ENCODE data around the gene HCN4. TPM values are rescaled to one million over a fixed set of nuclear protein-coding genes. Genes with fewer than 3 reads are reported as not detected.

HCN4 gene
- total RNA-seq, 2 donors from 2014 or later = 0.78 to 2.0 TPM

- ATAC-seq = no peak
- TF ChIP-seq POLR2A (IDR thresholded peaks at IDR 0.05) = no peak
- TF ChIP-seq CTCF (IDR thresholded peaks at IDR 0.05) = no peak
- H3K27me3 ChIP-seq = no peaks in the 10 kb centered on the region
- H3K9me3 ChIP-seq = no peaks in the 10 kb centered on the region
- no peaks in the 10 kb centered on the region for H3K4me1 ChIP-seq
- DNase-seq = no peak
- no peak overlapping the region for H3K4me3 ChIP-seq
- intact Hi-C loops (cut with DNase I) = no loop called here
- WGBS, 2 donors = 68 to 74% methylated on average over 7 of the region's 7 CpGs
- no peaks in the 10 kb centered on the region for H3K36me3 ChIP-seq (replicated peaks in 1 of 2; ENCODE audit: insufficient read depth in 1 of 2, low read depth in 2 of 2)
- H3K27ac ChIP-seq = no peak overlapping the region
Observed at GRCh38 chr15:73345658-73346057, 23.1 kb downstream of the HCN4 start.

GRCh38 chr15:73344056-73344455 is 24.7 kb downstream of the HCN4 start:
- ATAC-seq (no peak), DNase-seq (no peak)
- no peak for TF ChIP-seq POLR2A (IDR thresholded peaks at IDR 0.05)
- TF ChIP-seq CTCF (IDR thresholded peaks at IDR 0.05) = no peak
- WGBS, 2 donors = 80 to 87% methylated on average over 2 to 3 of the region's 3 CpGs
- Histone ChIP-seq H3K36me3 (replicated peaks in 1 of 2; ENCODE audit: insufficient read depth in 1 of 2, low read depth in 2 of 2) (no peaks in the 10 kb centered on the region), H3K9me3 (no peaks in the 10 kb centered on the region), H3K27me3 (no peaks in the 10 kb centered on the region), H3K4me1 (no peaks in the 10 kb centered on the region), H3K27ac (no peak overlapping the region), H3K4me3 (no peak overlapping the region)
- intact Hi-C loops (cut with DNase I) = no loop called here

DNA sequence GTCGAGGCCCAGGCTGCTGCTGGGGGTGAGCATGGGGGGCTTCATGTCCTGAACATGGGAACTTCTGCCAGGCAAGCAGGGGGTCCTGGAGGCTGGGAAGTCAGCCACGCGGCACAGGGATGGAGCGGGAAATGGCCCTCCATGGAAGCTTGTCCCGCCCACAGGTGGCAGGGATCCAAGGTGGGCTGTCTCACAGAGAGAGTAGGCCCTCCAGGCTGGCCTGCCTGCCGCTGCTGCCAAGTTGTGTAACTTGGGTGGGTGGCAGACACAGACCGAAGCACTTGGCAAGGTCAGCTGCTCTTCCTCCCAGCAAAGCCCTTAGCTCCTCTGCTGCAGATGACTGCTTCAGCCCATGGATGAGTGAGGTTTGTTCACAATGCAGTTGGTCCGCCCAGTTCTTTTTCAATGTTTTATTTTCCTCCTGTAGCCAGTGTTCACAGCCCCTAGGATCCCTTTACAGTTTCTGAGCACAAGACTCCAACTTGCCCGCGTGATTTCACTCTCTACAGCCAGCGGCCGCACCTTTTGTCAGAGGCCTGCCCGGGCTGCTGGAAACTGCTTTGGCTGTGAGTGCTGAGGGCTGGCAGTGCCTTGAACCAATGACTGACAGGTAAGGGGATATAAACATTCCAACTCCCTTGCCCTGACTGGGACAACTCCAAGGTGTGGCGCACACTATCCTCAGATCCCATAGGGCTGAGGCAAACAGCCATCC is 26.7 kb downstream of the HCN4 start:
- ATAC-seq = no peak
- Histone ChIP-seq H3K36me3 (replicated peaks in 1 of 2; ENCODE audit: insufficient read depth in 1 of 2, low read depth in 2 of 2) (no peaks in the 10 kb centered on the region), H3K27ac (no peak overlapping the region), H3K4me1 (no peaks in the 10 kb centered on the region), H3K27me3 (no peaks in the 10 kb centered on the region), H3K4me3 (no peak overlapping the region), H3K9me3 (no peaks in the 10 kb centered on the region)
- intact Hi-C loops (cut with DNase I) = no loop called here
- DNase-seq = no peak
- no peak for TF ChIP-seq POLR2A (IDR thresholded peaks at IDR 0.05)
- no peak for TF ChIP-seq CTCF (IDR thresholded peaks at IDR 0.05)
- WGBS, 2 donors = 75 to 80% methylated on average over 14 of the region's 14 CpGs

DNA sequence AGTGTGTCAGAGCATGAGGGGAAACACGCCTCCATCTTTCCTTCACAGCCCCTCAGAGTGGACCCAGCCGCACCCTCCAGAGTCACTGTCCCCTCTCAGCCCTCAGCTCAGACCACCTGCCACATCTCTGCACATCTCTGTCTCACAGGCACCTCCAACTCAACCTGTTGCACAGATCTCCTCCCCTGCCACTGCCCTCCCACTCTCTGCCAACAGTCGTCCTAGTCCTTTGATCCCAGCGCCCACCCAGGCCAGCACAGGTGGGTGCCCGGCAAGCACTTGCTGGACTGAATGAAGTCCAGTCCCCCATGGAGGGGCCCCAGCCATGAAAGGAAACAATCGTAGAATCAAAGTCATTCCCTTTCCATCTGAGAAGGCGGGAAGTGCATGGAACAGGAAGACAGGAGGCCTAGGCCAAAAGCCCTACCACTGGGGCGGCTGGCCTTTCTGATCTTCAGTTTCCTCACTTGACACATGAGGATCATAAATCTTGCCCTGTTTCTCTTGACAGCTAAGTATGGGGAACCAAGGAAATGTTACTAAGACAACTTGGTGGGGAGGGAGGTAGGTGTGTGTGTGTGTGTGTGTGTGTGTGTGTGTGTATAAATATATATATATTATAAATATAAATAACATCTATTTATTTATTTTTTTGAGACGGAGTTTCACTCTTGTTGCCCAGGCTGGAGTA is 28.1 kb downstream of the HCN4 start:
- H3K27ac ChIP-seq = no peak overlapping the region
- no peak for ATAC-seq
- no peak overlapping the region for H3K4me3 ChIP-seq
- no peaks in the 10 kb centered on the region for H3K9me3 ChIP-seq
- no peaks in the 10 kb centered on the region for H3K27me3 ChIP-seq
- H3K4me1 ChIP-seq = no peaks in the 10 kb centered on the region
- 77 to 79% methylated on average over 9 of the region's 9 CpGs for WGBS, 2 donors
- no peak for DNase-seq
- TF ChIP-seq POLR2A (IDR thresholded peaks at IDR 0.05) (no peak), CTCF (IDR thresholded peaks at IDR 0.05) (no peak)
- intact Hi-C loops (cut with DNase I) = no loop called here
- no peaks in the 10 kb centered on the region for H3K36me3 ChIP-seq (replicated peaks in 1 of 2; ENCODE audit: insufficient read depth in 1 of 2, low read depth in 2 of 2)
